ENCODE data around the gene ACADS.

ACADS gene

GRCh38 chr12:120757949-120758348, 32.3 kb downstream of the ACADS start:
- DNase-seq (ENCODE audit: low read depth): no peak

GRCh38 chr12:120758798-120759590, 33.4 kb downstream of the ACADS start:
- no peak for DNase-seq (ENCODE audit: low read depth)

DNA sequence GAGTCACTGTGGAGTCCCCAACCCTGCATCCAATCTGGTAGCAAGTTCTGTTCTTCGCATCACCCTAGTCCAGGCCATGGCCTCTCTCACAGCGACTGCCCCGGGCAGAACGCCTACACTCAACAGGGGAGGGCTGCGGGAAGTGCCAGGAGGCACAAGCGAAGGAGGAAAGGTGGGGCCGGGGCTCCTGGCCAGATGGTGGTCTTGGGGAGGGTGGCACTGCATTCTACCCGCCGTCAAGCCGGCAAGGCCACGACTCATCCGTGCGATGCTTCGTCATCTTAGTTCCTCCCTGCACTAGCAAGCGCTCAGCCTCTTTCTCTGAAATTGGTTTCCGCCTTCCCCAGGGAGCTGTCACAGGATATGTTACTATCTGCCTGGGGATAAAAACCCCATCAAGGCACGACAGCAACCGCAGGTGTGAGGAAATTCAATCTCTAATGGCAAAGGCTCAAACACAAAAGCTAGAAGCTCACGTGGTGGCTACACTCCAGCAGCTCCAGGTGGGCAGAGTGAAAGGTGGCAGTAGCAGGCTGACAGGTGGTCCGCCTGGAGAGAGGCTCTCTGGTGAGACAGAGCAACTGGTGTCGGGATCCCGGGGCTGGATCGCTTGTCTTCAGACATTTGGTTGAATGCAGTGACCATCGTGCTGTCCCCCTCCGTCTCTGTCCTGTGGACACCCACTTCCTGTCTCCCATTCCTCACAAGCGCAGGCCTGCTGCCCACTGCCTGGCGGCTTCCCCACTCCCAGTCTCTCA, 34.1 kb downstream of the ACADS start:
- DNase-seq (ENCODE audit: low read depth): no peak

DNA sequence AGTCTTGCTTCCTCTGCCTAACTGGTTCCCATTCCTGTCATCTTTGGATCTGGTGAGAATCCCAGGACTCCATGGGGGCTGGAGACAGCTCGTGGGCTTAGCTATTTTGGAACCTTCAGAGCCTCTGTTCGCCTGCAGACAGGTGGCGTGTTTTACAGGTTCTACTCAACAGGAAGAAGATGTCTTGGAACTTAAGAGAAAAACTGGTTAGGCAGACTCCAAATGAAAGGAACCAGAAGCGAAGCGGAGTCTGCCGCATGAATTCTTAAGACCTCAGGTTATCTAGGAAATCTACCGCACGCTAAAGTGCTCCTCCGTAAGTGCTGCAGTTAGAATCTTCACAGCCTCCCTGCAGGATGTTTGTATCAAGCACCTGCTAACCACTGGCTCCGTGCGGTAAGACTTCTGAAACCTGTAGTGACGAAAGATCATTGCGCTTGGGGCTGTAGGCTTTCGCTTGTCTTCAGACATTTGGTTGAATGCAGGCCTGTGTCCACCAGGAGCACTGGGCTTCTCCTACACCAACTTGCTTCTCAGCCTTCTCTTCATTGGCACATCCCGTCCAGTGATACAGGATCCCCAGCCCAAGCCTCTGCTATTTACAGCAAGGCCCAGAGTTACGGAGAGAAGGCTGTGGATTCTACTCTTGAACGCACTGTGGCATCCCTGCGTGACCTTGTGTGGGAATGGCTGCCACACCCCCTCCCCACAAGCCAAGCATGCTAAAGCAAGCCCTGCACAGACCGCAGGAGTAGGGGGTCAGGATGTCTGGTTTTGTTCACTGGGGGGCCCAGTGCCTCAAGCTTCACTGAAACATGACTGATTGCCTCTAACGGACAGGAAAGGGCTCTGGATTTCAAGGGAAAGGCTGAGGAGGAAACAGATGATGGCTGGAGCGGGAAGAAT, 35.0 kb downstream of the ACADS start:
- DNase-seq (ENCODE audit: low read depth): no peak

DNA sequence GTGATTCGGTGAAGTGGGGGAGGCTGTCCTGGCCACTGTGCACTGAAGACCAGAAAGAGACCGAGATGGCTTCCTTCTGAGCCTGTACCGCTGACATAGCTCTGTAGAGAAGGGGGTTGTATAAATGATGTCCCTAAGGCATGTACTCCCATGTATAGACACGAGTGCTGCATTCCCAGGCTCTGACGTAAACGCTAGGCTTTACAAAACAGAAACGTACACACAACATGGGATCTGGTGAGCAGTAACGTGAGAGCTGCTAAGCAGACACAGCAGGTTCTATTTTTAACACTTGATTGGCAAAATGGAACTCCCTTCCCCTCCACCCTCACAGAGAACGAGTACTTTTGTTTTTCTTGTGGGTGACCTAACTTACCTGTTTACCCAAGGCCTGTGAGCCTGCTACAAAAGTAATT, 35.9 kb downstream of the ACADS start:
- no peak for DNase-seq (ENCODE audit: low read depth)

GRCh38 chr12:120762086-120762485, 36.5 kb downstream of the ACADS start:
- no peak for DNase-seq (ENCODE audit: low read depth)

GRCh38 chr12:120763250-120763649, 37.6 kb downstream of the ACADS start:
- no peak for DNase-seq (ENCODE audit: low read depth)

DNA sequence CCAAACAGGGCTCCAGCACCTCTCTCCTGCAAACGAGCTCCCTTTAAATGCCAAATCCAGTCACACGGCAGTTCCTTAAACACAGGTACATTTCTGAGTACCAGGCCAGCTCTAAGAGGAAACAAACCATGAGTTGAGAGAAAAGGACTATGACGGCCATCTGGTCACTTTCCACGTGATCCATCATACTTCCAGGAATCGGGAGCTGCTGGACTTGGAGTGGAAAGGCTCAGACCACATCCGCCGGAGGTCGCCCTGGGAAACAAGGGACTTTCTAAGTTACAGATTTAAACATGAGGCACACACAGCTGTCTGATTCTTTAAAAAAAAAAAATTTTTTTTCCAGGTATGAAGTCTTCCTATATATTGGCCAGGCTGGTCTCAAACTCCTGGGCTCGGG, 39.2 kb downstream of the ACADS start:
- DNase-seq (ENCODE audit: low read depth): no peak

DNA sequence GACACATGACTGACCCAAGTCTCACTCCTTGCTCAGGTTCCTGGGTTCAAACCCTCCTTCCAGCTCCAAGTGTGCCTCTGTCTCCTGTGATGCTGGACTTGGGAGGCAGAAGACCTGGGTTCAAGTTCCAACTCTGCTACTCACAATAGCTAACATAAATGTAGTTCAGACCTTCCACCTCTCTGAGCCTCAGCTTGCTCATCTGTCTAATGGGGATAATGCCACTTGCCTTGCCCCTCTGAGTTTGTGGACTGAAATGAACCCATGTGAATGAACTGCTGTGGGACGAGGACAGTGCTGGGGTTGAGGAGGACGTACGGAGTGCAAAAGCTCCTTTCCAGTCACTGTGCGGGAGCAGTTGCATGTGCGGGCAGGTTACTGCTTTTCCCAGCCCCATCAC, 40.9 kb downstream of the ACADS start:
- no peak for DNase-seq (ENCODE audit: low read depth)

DNA sequence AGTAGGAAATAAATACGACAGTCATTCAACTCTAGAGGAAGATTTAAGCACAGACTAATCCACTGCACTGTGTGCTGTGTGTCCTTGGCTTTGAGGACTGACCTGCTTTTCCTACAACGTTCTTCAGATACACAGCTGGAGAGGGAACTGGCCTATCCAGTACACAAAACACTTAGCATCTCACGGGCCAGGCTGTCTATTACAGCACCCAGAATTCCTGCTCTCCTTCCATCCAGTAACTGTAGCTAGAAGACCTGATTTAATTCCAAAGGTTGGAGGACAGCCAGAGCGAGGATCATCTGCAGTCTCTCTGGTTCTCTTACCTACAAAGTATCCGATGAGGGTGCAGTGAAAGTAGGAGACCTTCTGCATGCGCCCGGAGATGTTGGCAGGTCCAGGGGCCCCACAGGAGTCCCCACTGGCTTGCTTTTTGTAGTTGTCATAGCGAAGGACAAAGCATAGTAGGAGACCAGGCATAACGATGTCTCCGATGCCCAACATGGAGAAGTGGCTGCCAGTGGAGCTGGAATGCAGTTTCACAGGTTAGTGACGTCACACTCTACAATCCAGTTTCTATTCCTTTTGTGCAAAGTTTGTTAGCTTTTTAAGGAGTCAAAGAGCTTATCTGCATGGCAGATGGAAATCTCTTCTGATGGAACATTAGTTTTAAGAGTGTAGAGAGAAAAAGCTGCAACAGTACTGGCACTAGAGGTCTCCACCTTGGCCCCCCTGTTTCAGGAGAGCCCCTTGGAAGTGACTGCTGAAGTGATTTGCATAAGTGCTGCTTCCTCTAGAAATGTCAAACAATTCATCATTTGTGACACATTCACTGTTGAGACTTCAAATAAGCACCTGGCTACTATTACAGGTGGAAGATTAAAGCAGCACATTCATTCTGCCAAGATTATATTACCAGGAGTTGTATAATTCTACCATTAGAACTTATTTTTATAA, 41.7 kb downstream of the ACADS start:
- no peak for DNase-seq (ENCODE audit: low read depth)

GRCh38 chr12:120771097-120771496, 45.5 kb downstream of the ACADS start:
- no peak for DNase-seq (ENCODE audit: low read depth)

GRCh38 chr12:120774169-120774916, 48.7 kb downstream of the ACADS start:
- DNase-seq (ENCODE audit: low read depth): no peak

- no peak for DNase-seq (ENCODE audit: low read depth)
Observed at GRCh38 chr12:120775862-120776552, 50.4 kb downstream of the ACADS start.

GRCh38 chr12:120783197-120783596, 57.6 kb downstream of the ACADS start:
- no peak for DNase-seq (ENCODE audit: low read depth)

DNA sequence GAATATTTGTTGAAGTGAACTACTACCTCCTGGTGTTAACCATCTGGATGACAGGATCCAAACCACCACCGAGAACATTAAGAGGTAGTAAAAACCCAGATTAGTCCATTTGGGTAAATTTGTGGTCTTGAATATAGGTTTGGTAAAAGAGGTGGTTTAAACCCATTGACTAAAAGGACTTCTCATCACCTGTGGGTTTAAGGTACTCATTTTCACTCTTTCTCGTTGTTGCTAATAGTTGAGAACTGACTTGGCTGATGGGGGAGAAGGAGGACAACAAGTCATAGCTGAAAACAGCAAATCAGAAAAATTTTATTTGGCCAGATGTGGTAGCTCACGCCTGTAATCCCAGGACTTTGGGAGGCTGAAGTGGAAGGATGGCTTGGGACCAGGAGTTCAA, 59.2 kb downstream of the ACADS start:
- no peak for DNase-seq (ENCODE audit: low read depth)

DNA sequence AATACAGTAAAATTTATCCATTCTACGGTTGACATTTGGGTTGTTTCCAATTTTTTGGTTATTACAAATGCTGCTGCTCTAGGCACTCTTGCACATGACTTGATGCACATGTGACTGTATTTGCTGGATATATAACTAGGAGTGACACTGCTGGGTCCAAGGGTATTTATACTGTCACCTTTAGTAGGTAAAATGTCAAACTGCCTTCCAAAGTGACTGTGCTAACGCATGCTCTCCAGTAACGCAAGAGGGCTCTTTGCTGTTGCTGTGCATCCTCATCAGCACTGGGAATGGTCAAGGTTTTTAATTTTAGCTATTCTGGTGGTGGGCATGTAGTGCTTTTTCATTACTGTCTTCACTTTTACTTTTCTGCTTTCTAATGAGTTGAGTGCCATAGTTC, 62.3 kb downstream of the ACADS start:
- DNase-seq (ENCODE audit: low read depth): no peak
